NB4 (cell line): ENCODE data around the gene CILP.

Source experiments
- CTCF ChIP-seq: IDR thresholded peaks from one replicate; pipeline ENCODE4 v1.5.1; 2012; ENCODE audit warnings: low read depth, low read length
- TF ChIP-seq, protein P1 (sequence below): IDR thresholded peaks from 2 replicates; pipeline ENCODE4 v1.6.1; 2011; ENCODE audit warnings: low read depth, low read length

DNA sequence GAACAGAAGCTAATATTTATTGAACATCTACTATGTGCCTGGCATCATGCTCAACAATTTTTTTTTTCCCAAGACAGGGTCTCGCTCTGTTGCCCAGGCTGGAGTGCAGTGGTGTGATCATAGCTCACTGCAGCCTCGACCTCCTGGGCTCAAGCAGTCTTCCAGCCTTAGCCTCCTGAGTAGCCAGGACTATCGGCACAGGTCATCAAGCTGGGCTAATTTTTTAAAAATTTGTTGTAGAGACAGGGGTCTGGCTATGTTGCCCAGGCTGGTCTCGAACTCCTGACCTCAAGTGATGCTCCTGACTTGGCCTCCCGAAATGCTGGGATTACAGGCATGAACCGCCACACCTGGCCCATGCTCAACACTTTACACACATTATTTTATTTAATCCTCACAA, 35.7 kb upstream of the CILP start:
- TF ChIP-seq, protein P1, sequence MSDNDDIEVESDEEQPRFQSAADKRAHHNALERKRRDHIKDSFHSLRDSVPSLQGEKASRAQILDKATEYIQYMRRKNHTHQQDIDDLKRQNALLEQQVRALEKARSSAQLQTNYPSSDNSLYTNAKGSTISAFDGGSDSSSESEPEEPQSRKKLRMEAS: no peak
- TF ChIP-seq CTCF: no peak
